HFF-Myc (cell line): ENCODE data around the gene CAND1.

ENCODE experiments used
- DNase-seq: peaks from one replicate; pipeline ENCODE4 v3.0.0-alpha.2; 2011; ENCODE audit warnings: low read depth; ENCODE audit errors: extremely low read depth
- H3K4me3 ChIP-seq: replicated peaks from 2 replicates; pipeline ENCODE4 v1.5.1; 2011; ENCODE audit warnings: low read depth, mild to moderate bottlenecking, control low read depth, low read length
- CTCF ChIP-seq: IDR thresholded peaks from 2 replicates; pipeline ENCODE4 v1.5.1; 2012; ENCODE audit warnings: mild to moderate bottlenecking, low read depth, low read length, control low read depth; ENCODE audit errors: missing control alignments

Gene CAND1

DNA sequence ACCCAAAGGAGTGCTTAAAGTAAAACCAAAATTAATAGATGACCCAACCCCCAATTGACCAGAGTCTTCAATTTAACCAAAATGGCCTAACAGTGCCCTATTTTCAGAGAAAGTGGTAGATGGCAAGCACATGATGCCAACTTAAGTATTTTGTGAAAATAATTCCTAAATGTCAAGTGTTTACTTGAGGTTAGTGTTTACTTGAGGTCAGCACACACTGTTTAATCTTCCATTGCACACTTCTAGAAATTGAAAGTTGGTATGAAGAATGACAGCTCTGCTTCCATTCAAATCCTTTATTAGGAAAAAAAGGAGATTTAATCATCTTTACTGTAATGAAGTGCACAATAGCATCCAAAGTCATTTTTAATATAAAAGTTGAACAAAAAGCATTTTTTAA, 25.9 kb upstream of the CAND1 start:
- no peak for DNase-seq
- no peak overlapping the region for H3K4me3 ChIP-seq
- no peak for TF ChIP-seq CTCF

GRCh38 chr12:67245571-67245970, 23.6 kb upstream of the CAND1 start:
- no peak for TF ChIP-seq CTCF
- H3K4me3 ChIP-seq, result no peak overlapping the region
- no peak for DNase-seq

DNA sequence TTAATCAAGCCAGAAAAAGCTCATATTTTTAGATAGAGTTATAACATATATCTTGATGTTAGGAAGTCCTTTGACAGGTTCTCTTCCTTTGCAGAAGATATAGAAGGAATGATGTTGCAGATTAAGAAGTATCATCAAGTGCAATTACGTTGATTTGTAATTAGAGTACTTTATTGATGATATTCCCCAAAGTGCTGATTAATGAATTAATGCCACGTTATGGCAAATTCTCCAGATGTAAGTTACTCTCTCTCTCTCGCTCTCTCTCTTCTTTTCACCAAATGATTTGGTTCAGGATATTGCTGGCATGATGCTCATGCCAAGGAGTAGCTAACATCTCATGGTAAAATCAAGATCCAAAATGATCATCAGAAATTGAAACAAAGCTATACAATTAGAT, 18.1 kb upstream of the CAND1 start:
- H3K4me3 ChIP-seq, result no peak overlapping the region
- DNase-seq, result no peak
- no peak for TF ChIP-seq CTCF

DNA sequence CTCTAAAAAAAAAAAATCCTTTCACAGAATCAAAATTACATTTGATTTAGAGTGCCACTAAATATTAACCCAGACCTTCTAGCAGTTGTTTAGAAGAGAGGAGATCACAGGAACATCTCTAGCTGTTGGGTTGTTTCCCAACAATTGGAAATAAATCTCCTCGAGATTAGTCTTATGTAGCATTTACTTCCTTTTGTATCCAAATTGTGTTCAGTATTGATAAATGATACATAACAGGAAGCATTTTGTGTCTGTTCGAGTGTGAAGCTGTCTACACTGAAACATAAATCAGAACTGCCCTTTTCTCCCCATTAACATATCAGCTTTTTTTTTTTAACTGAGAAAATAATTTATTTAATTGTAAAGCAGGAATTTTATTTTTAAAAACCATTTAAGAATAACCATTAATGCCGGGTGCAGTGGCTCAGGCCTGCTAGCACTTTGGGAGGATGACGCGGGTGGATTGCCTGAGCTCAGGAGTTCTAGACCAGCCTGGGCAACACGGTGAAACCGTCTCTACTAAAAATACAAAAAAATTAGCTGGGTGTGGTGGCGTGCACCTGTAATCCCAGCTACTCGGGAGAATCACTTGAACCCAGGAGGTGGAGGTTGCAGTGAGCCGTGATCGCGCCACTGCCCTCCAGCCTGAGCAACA, 14.7 kb upstream of the CAND1 start:
- no peak for TF ChIP-seq CTCF
- H3K4me3 ChIP-seq, result no peak overlapping the region
- no peak for DNase-seq

- no peak overlapping the region for H3K4me3 ChIP-seq
- DNase-seq, result no peak
- TF ChIP-seq CTCF, result no peak
Measured at GRCh38 chr12:67256649-67257048, 12.5 kb upstream of the CAND1 start.

- no peak for DNase-seq
- no peak for TF ChIP-seq CTCF
- no peak overlapping the region for H3K4me3 ChIP-seq
Measured at GRCh38 chr12:67263471-67263870, 5.7 kb upstream of the CAND1 start.

DNA sequence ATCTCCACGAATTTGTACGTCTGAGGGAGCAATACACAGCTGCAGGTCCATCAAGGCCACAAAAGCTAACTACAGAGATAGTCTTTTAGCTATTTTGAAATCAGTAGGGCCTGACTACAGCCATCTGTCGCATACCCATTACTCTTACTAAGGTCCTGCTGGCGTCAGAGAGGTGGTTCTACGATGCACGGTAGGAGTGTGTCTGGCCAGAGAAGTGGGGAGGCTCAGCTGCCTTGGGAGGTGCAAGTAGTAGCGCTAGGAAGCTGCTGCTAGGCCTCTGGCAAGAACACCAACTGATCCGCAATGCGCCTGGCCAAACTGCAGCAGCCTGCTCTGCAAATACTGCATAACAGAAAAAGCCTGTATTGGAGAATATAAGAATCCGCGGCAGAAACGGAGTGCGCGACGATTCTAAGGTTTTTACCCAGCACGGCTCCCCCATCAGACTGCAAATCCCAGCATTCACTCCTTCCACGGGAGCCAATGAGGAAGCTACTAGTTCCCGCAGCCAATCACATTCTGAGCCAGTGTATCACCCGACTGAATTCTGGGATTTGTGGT, 743 bp upstream of the CAND1 start:
- peak overlapping the region; percentile 78 for H3K4me3 ChIP-seq
- peak; percentile 100 for DNase-seq
- TF ChIP-seq CTCF, result no peak
